NT2/D1 (cell line): ENCODE data around the gene VN1R4.

ENCODE experiments used
- SUZ12 ChIP-seq: IDR thresholded peaks from 2 replicates; pipeline ENCODE4 v1.6.1; 2011; ENCODE audit not compliant: insufficient read length, insufficient read depth; ENCODE audit errors: extremely low read depth
- ZNF274 ChIP-seq: IDR thresholded peaks from 2 replicates; pipeline ENCODE4 v1.6.1; 2011; ENCODE audit warnings: mild to moderate bottlenecking, low read depth, low read length

DNA sequence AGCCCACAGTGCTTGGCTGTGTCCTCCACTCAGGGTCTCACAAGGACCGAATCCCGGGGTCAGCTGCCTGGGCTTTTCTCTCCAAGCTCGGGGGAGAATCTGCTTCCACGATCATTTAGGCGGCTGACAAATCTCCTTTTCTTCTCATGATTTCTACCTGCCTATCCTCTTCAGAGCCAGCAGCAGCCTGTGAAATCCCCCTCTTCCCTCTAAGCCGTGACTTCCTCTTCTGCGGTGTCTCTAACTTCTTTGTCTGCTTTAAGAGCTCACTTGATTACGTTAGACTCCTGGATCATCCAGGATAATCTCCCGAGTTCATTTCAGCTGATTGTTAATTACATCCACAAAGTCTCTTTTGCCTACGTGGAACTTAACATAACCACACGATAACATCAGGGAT, 43.5 kb upstream of the VN1R4 start:
- TF ChIP-seq SUZ12 (no peak), ZNF274 (no peak)
